B cell (primary cell): ENCODE measurements around the gene TMIE.

Experiments
- CTCF ChIP-seq: fragments of 200-600 bp; IDR thresholded peaks from one replicate; pipeline ENCODE4 v1.8.0; 2022; ENCODE audit warnings: antibody characterized with exemption, mild to moderate bottlenecking
- EZH2 ChIP-seq: IDR thresholded peaks from 2 replicates; pipeline ENCODE4 v1.6.1; 2012; ENCODE audit warnings: borderline replicate concordance, low read depth, mild to moderate bottlenecking, moderate library complexity, low read length; ENCODE audit not compliant: insufficient read depth, poor library complexity, severe bottlenecking

- TF ChIP-seq CTCF (no peak), EZH2 (no peak)
These were observed 41.2 kb upstream of the TMIE start for GRCh38 chr3:46660003-46660402.
